Measurements from ENCODE around the gene SCGB1A1. TPM values are rescaled to one million over a fixed set of nuclear protein-coding genes. Genes with fewer than 3 reads are reported as not detected.

Gene SCGB1A1
- total RNA-seq, 2 experiments from 2014 or later, result not detected

- ChIA-PET CTCF (ENCODE audit: unreplicated experiment) (no interaction called here), POLR2A (interaction anchor here (0.7 kb wide), 1 partner anchor 679 kb away, joined by 3 read pairs; no protein-coding TSS in a partner anchor)
- intact Hi-C loops (cut with micrococcal nuclease; ENCODE audit: unreplicated experiment), result no loop called here
- H3K79me2 ChIP-seq (ENCODE audit: insufficient read depth, low read depth, low read length), result no peaks in the 10 kb centered on the region
- no peaks in the 10 kb centered on the region for H3K9me2 ChIP-seq (ENCODE audit: insufficient read depth, low read length)
- H3K4me1 ChIP-seq (ENCODE audit: insufficient read depth, low read length, poor library complexity, severe bottlenecking), result no peaks in the 10 kb centered on the region
- no peaks in the 10 kb centered on the region for H4K20me1 ChIP-seq (ENCODE audit: insufficient read depth, low read length)
- H3K4me3 ChIP-seq (ENCODE audit: low read depth, low read length, poor library complexity, severe bottlenecking), result no peak overlapping the region
- DNase-seq (ENCODE audit: low spot score), result no peak
- TF ChIP-seq CTCF (conservative IDR thresholded peaks at IDR 0.05; ENCODE audit: low read length) (no peak), EZH2phosphoT487 (IDR thresholded peaks at IDR 0.05; ENCODE audit: borderline replicate concordance, low read depth, low read length) (no peak)
- H2AFZ ChIP-seq (ENCODE audit: low read length), result no peak overlapping the region
- no TSS peak for BruUV-seq (replicated peaks)
- no peaks in the 10 kb centered on the region for H3K36me3 ChIP-seq (ENCODE audit: insufficient read depth, low read length)
- no peak overlapping the region for H3K27ac ChIP-seq (ENCODE audit: low read depth, low read length, poor library complexity, severe bottlenecking)
- no peaks in the 10 kb centered on the region for H3K9me3 ChIP-seq (ENCODE audit: low read length)
- no peak overlapping the region for H3K4me2 ChIP-seq (ENCODE audit: low read length)
Measured at GRCh38 chr11:62435846-62436660, 17.2 kb downstream of the SCGB1A1 start.

- H2AFZ ChIP-seq (ENCODE audit: low read length), result no peak overlapping the region
Measured at GRCh38 chr11:62437616-62438015, 18.8 kb downstream of the SCGB1A1 start.

More at GRCh38 chr11:62437616-62438015, 18.8 kb downstream of the SCGB1A1 start:
- H3K4me2 ChIP-seq (ENCODE audit: low read length), result no peak overlapping the region
- H3K79me2 ChIP-seq (ENCODE audit: insufficient read depth, low read depth, low read length), result no peaks in the 10 kb centered on the region
- no TSS peak for BruUV-seq (replicated peaks)
- DNase-seq (ENCODE audit: low spot score), result no peak
- no peak for TF ChIP-seq EZH2phosphoT487 (IDR thresholded peaks at IDR 0.05; ENCODE audit: borderline replicate concordance, low read depth, low read length)
- no peak for TF ChIP-seq CTCF (conservative IDR thresholded peaks at IDR 0.05; ENCODE audit: low read length)
- intact Hi-C loops (cut with micrococcal nuclease; ENCODE audit: unreplicated experiment), result no loop called here
- no peaks in the 10 kb centered on the region for H3K9me3 ChIP-seq (ENCODE audit: low read length)
- no peaks in the 10 kb centered on the region for H3K9me2 ChIP-seq (ENCODE audit: insufficient read depth, low read length)
- no peaks in the 10 kb centered on the region for H3K4me1 ChIP-seq (ENCODE audit: insufficient read depth, low read length, poor library complexity, severe bottlenecking)
- H3K27ac ChIP-seq (ENCODE audit: low read depth, low read length, poor library complexity, severe bottlenecking), result no peak overlapping the region
- no peaks in the 10 kb centered on the region for H3K36me3 ChIP-seq (ENCODE audit: insufficient read depth, low read length)
- no peaks in the 10 kb centered on the region for H4K20me1 ChIP-seq (ENCODE audit: insufficient read depth, low read length)
- H3K4me3 ChIP-seq (ENCODE audit: low read depth, low read length, poor library complexity, severe bottlenecking), result no peak overlapping the region
- ChIA-PET CTCF (ENCODE audit: unreplicated experiment) (no interaction called here), POLR2A (no interaction called here)
